Hepatic stellate cell (primary cell): Measurements from ENCODE around the gene BAG1.
A peak's percentile ranks its signal among the peaks of the same experiment; 100 is the strongest.

Experiments used
- DNase-seq: peaks from one replicate; pipeline ENCODE4 v3.0.0; 2011; ENCODE audit warnings: low spot score

Gene BAG1

DNA sequence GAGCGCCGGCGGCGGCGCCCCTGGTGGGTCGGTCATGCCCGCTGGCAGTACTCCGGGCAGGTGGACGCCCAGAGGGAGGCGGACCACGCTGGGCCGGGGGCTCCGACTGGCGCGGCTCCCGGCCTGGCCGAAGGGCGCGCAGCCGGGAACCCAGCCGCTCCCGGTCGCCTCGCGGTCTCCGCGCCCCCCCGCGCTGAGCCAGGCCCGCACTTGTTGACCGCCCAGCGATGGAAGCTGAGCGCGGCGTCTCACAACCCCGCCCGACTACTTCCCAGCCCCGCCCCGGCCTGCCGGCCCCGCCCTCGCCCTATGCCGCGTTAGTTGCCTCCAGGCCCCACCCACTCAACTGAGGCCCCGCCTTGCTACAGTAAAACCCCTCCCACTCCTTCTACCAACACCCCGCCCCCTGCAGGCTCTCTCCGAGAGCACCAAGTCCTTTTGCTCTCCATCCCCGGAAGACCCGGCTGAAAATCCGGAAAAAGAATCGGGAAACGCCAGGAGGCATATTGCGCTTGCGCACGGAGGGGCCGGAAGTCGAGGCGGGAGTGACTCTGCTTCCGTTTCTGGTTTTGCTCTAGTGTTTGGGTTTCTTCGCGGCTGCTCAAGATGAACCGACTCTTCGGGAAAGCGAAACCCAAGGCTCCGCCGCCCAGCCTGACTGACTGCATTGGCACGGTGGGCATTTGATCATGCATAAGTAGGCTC is at the start of gene BAG1, which contains the start of gene CHMP5:
Gene BAG1, minus strand, starts transcription at position 236 of the 705 bp plus-strand sequence.
Gene CHMP5, plus strand, starts transcription at position 577 of the 705 bp plus-strand sequence. Its CDS starts 30 bp downstream, at position 607.
- DNase-seq: peak; percentile 97

DNA sequence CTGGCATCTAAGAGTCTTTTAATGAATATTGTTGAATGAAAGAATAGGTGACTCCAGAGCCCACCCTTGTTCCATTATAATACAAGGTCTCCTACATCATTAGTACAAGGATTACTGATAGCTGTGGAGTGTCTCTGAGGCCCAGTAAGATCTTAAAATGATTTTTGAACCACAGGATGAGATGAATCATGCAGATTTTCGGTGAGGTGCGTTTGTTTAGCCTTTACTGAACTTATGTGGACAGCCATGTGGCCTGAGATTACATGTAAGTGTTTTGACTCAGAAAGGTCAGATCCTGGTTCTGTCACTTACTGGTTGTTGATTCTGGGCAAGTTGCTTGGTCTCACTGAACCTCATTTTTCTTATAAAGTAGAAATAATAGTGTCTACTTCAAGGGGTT is 47.4 kb upstream of the BAG1 start:
- DNase-seq: peak; percentile 5

DNA sequence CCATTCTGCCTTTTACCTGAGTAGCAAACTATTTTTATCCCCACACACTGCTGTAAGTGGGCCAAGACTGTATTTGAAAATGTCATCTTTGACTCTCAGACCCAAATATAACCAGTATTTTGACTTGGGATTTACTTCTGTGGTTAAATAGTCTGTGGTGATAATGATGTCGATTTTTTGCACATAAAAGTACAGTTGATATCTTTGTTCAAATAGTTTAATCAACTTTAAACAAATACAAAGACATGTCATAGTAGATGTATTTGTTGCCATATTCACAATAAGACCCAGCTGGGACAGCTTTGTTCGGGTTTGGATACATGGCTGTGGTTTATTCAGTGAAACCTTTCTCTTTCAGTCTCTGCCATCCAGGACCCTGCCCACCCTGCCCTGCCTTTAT is 46.2 kb upstream of the BAG1 start:
- no peak for DNase-seq

DNA sequence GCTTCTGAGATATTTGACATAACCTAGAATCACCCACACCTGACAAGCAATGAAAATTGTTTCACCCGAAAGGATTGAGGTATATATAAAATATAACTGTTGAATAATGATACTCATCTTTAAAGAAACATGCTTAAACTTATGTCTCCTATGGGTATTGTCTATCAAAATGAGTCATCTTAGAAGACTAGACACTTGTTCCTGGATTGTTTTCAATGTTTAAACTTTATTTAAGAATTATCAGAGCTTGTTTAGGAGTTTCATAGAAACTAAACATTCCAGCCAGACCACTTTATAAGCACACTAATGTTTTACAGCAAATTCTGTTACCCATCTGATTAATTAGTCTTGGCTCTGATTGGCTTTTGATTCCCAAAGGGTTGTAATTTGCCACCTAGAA is 45.4 kb upstream of the BAG1 start:
- no peak for DNase-seq

DNA sequence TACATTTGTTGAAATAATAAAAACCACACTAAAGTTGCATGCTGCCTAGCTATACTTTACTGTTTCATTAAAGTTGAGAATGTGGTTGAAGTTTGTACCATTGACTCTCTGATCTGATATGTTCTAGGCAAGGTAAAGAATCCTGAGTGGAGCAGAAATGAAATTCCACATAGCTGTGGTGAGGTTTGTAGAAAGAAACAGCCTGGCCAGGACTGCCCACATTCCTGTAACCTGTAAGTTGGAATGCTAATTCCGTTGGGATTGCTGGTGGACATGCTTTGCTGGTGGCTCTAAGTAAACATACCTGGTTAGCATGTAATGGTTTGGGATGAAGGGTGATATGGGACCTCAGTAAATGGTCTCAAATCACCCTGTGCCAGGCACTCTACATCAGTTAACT is 42.6 kb upstream of the BAG1 start:
- DNase-seq: no peak

DNA sequence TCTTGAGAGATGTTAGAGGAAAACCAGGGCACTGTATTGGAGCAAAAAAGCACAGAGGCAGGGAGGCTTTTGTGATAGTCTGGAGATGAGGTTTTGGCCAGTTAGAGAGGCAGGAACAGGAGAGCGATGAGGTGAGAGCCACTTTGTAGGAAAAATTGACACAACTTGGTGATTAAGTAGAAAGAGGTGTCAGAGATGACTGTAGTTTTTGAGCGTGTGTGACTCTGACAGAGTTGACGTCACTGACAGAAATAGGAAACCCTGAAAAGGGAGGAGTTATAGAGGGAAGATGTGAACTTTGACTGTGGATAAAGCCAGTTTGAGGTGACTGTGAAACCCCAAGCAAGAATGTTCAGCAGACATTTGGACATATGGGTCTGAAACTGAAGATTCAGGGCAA is 41.5 kb upstream of the BAG1 start:
- no peak for DNase-seq

DNA sequence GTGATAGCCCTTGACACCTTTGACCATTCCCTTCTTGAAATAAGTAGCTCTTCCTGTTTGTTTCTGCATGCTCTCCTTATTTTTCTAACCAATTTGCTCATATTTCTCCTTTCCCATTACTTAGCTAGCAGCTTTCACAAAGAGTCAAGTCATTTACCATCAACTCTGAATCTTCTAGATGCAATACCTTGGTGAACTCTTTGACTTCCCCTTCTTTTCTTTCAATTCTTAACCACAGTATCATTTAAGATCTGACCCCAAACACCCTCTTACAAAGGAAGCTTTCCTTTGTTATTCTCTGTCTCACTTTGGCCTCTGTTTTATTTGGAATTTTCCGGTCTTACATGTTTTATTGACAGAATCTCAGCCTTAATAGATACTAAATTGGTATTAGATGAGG is 39.9 kb upstream of the BAG1 start:
- no peak for DNase-seq

DNA sequence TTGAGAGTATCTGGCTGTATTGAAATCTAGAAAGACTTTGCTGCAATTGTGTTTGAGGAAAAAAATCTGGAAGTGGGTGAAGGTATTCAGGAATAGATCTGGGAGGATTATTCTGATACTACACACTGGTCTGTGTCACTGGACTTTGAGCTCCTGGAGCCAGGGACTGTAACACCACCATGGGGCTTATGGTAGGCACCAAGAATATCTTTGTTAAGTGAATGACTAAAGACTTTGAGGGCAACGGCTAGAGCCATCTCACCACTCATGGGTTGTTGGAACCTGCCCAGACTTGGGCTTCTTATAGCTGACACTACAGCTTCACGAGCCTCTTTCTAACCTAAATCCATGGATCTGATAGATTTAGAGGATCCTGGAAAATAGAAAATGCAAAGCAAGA is 36.0 kb upstream of the BAG1 start:
- no peak for DNase-seq

DNA sequence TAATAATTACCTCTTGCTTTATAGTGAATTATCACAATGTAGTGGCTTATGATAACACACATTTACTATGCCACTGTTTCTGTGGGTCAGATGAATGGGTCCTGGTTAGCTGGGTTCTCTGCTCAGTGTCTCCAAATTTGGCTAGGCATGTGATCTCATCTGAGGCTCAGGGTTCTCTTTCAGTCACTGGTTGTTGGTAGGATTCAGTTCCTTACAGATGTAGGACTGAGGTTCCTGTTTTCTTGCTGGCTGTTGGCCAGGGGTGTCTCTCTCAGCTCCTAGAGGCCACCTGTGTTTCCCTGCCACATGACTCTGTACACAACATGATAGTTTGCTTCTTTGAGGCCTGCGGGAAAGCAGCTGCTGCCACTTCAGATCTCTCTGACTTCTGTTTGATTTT is 32.9 kb upstream of the BAG1 start:
- DNase-seq: no peak

DNA sequence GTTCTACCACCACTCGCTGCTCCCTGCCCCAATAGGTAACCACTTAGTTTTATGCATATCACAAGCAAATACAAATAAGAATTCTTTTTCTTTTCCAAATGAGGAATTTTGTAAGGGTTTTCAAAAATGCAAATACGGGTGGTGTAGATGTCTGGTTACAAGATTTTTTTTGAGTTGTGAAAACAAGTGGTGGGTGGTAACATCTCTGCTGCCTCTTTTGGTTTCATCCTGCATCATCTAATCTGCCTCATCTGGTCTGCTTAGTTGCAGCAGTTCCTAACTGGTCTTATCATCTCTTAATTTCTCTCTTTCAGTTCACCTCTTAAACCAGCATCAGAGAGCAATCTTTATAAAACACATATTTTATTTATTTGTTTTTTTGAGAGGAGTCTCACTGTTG is 31.1 kb upstream of the BAG1 start:
- no peak for DNase-seq

DNA sequence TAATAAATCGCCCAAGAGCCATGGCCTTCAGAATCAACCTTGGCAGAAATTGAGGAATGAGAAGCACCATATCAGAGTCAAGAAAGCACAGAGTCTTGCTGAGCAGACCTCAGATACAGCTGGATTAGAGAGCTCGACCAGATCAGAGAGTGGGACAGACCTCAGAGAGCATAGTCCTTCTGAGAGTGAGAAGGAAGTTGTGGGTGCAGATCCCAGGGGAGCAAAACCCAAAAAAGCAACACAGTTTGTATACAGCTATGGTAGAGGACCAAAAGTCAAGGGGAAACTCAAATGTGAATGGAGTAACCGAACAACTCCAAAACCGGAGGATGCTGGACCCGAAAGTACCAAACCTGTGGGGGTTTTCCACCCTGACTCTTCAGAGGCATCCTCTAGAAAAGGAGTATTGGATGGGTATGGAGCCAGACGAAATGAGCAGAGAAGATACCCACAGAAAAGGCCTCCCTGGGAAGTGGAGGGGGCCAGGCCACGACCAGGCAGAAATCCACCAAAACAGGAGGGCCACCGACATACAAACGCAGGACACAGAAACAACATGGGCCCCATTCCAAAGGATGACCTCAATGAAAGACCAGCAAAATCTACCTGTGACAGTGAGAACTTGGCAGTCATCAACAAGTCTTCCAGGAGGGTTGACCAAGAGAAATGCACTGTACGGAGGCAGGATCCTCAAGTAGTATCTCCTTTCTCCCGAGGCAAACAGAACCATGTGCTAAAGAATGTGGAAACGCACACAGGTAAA is 30.3 kb upstream of the BAG1 start:
- no peak for DNase-seq

DNA sequence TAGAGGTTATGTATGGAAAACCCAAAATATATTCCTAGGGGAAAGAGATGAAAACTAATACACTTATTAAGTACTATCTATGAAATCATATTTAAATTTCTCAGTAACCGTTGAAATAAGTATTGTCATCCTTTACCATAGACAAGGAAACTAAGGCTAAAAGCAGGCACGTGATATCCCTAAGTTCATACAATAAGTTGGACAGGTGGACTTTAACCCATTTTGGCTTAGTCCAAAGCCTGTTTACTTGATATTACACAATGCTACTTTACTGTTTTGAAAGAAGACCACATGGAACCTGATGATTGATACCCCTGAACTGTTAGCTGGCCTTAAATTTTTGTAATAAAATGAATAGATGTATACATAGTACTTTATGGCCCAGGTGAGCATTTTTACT is 29.3 kb upstream of the BAG1 start:
- DNase-seq: no peak

DNA sequence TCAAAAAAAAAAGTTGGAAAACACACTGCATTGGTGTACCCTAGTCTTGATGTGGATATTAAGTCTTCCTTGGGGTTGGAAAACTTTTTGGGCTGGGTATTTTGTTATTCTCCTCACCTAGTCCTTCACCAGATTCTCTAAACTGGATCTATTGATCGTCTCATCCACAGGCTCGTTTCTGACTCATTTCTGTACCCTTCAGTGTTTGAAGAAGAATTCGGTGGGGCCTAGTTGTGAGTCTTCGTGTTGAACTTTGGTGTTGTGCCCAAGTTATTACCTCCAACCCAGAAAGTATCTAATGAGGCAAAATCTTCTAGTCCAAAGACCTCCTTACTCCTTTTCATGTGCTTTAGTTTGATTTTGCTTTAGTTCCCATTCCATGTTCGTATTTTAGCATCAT is 27.4 kb upstream of the BAG1 start:
- no peak for DNase-seq

DNA sequence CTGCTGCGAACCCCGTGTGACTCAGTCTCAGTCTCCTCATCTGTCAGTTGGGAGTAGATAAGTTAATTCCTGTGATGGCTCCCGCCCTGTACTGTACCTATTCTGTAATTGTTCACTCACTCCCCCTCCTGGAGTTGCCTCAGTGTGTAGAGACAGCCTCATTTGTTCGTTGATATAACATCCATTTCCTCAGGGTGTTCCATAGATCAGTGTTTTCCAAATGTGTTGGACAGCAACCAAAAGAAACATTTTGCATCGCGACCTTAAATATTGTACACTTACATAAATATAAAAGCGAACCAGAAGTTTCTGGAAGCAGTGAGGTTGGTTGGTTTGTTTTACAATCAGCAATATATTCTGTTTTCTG is 26.5 kb upstream of the BAG1 start:
- DNase-seq: no peak

DNA sequence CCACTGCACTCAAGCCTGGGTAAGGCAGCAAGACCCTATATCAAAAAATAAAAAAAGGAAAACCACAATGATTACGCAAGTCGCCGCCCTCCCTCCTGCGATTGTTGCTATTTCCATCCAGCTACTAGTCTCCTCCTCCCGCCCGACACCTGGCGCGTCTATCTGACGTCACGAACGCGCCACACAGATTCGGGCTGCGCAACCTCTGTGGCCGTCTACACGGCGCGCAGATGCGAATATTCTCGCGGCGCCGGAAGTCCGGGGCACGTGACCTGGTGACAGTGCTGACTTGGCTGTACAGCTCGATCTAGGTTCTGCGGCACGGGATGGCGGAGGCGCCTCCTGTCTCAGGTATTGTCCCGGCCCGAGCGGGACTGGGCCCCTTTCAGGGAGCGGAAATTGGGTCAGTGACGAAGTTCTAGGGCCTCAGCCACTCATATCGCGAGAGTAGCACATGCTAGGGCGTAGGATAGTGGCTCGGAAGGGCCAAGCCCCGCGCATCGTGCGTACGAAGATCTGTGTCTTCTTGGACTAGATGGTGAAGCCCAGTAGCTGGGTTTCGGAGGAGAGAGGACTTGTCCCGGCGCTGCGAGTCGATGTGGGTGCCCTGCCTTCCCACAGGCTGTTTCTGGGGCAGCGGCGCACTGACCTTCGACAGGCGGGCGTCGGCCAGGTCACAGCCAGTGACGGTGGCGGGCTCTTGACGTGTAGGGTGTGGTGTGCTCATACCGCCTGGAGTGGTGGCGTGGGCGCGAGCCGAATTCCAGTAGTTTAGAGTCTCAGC is 25.9 kb upstream of the BAG1 start, which contains the start of gene NFX1:
Gene NFX1, plus strand, starts transcription at position 270 of the 784 bp plus-strand sequence. Its CDS starts 57 bp downstream, at position 327.
- DNase-seq: peak; percentile 96

DNA sequence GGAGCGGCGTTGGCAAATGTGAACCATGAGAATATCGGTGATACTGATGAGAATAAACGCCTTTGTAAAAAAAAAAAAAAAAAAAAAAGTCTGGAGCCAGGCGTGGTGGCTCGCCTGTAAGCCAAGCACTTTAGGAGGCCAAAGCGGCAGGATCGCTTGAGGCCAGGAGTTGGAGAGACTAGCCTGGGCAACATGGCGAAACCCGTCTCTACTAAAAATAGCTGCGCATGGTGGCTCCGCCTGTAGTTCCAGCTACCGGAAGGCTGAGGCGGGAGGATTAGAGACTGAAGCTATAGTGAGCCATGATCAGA is 25.4 kb upstream of the BAG1 start:
- no peak for DNase-seq

DNA sequence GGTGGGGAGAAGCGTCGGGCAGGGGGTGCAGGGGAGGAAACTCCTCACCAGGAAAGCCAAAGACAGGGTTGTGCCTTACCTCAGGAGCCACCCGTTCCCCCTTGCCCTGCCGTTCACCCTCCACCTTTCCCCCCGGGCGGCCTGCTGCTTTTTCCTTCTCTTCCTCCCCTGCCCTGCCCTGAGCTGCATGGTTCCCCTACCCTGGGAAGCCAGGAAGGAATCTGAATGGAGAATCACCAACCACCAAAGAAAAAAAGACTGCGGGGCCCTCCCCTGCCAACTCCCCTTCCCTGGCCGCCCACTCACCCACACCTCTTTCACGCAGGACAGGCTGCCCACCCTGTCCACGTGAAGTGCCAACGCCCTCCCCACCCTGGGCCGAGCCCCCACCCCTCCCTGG is 25.0 kb upstream of the BAG1 start:
- no peak for DNase-seq

DNA sequence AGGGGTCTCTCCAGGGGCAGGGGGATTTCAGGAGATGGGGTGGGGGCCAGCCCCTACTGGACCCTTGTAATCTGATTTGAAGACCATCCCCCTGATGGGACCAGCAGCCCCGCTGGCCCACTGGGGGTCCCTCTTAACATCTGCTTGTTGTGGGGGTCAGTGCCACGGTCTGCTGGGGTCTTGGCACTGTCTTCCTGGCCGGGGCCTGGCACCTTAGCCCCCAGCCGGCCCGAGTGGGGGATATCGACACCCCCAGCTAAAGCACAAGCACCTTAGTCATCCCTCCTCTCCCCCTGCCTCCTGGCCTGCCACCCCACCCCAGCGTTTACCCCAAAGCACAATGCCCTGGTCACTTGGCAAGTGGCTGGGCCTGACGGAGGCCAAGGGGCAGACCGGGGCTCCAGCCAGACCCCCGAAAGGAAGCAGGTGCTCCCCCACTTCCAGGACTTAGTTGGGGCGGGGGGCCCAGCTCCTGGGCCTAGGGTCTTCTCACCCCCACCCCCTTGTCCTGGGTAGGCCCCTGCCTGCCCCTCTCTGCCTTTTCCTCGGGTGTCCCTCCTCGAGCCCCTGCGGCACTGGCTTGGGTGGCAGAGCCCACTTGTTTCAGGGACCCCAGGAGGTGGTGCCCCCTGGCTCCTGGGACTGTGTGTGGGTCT is 24.4 kb upstream of the BAG1 start:
- no peak for DNase-seq

DNA sequence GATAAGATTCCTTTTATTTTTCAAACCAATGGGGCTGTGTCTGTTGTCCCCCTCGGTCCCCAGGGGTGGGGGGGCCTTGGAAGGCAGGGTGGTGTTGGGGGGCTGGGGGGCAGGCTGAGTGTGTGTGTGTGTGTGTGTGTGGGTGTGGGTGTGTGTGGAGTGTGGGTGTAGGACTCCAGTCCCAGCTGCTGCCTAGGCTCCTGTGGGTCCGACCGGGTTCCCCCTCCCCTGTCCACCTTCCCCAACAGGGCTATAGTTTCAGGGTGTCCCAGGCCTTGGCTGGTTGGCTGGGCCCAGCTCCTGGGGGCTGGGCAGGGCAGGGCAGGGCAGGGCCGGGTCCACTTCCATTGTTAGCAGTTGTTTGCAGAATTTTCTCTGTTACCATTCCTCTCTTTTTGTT is 23.7 kb upstream of the BAG1 start:
- DNase-seq: no peak

DNA sequence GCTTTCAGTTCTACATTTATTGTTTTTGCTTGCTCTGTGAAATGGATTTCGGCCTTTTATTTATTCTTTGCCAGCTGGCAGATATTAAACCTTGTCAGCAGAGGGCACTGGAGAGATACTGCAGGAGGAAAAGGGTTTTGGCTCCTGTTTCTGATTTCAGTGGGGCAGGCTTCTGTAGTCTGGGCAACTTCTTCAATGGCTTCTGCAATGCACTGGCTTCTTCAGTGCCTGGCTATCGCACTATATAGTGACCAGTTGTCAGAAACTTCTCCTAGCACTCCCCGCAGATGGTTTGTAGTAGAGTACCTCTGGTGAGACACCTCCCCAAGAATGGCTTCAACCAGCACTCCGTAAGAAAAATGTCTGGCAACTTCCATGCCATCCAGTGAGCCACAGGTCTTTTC is 22.6 kb upstream of the BAG1 start:
- peak; percentile 81 for DNase-seq

DNA sequence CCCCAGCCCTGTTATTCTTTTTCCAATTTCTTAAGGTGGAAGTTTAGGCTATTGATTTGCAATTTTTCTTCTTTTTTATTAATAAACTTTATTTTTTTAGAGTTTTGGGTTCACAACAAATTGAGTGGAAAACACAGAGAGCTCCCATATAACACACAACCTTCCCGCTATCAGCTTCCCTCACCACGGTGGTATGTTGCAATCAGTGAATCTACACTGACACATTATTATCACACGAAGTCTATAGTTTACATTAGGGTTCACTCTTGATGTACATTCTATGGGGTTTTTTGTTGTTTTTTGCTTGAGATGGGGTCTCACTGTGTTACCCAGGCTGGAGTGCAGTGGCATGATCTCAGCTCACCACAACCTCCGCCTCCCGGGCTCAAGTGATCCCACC is 21.0 kb upstream of the BAG1 start:
- DNase-seq: no peak

DNA sequence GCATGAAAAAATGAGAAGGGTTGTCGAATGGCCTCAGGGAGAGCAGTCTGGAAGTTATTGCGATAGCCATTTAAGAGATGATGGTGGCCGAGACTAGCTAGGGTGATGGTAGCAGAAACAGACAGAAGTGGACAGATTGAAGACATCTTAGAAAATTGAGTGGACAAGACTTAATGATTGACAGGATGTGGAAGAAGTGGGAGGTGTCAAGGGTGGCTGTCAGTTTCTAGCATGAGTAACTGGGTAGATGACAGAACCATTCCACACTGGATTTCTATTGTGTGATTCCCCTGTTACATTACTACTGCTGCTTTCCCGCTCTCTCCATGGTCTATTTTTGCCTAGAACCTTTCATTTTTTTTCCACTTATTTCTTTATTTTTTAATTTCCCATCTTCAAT is 13.0 kb upstream of the BAG1 start:
- DNase-seq: no peak

DNA sequence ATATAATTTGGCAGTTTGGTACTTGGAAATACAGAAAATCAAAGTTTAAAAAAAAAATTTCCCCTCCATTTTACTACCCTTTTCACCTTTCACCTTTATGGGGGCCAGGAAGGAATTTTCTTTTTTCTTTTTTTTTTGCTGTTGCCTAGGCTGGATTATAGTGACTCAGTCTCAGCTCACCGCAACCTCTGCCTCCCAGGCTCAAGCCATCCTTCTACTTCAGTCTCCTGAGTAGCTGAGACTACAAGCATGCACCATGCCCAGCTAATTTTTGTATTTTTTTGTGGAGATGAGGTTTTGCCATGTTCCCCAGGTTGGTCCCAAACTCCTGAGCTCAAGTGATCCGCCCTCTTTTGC is 9.4 kb upstream of the BAG1 start:
- DNase-seq: no peak
